ENCODE measurements around the gene C1orf141.
"Not testable (repeated sequence)": the region's sequence is repeated elsewhere in the genome, so short reads cannot be mapped to it uniquely, and the experiment has no call there.

Gene C1orf141

GRCh38 chr1:67142931-67143330, 8.2 kb upstream of the C1orf141 start:
- DNase-seq (ENCODE audit: low read depth): no peak

- not testable (repeated sequence) for DNase-seq (ENCODE audit: low read depth)
Measured at GRCh38 chr1:67141832-67142231, 7.1 kb upstream of the C1orf141 start.

GRCh38 chr1:67140460-67140859, 5.7 kb upstream of the C1orf141 start:
- DNase-seq (ENCODE audit: low read depth): no peak

- DNase-seq (ENCODE audit: low read depth): no peak
Measured at GRCh38 chr1:67138813-67139499, 4.2 kb upstream of the C1orf141 start.

- no peak for DNase-seq (ENCODE audit: low read depth)
Measured at GRCh38 chr1:67137307-67137753, 2.6 kb upstream of the C1orf141 start.

GRCh38 chr1:67135354-67135753, 584 bp upstream of the C1orf141 start:
- no peak for DNase-seq (ENCODE audit: low read depth)

- DNase-seq (ENCODE audit: low read depth): no peak
Measured at GRCh38 chr1:67133177-67133576, 1.6 kb downstream of the C1orf141 start.

GRCh38 chr1:67130673-67131072, 4.1 kb downstream of the C1orf141 start:
- DNase-seq (ENCODE audit: low read depth): no peak

- DNase-seq (ENCODE audit: low read depth): no peak
Measured at GRCh38 chr1:67126974-67127373, 7.8 kb downstream of the C1orf141 start.

GRCh38 chr1:67126111-67126746, 8.5 kb downstream of the C1orf141 start:
- DNase-seq (ENCODE audit: low read depth): no peak

- DNase-seq (ENCODE audit: low read depth): no peak
Measured at GRCh38 chr1:67124455-67124854, 10.3 kb downstream of the C1orf141 start.

GRCh38 chr1:67120855-67121619, 13.7 kb downstream of the C1orf141 start:
- DNase-seq (ENCODE audit: low read depth): no peak

GRCh38 chr1:67118646-67119045, 16.1 kb downstream of the C1orf141 start:
- no peak for DNase-seq (ENCODE audit: low read depth)

GRCh38 chr1:67118191-67118590, 16.6 kb downstream of the C1orf141 start:
- DNase-seq (ENCODE audit: low read depth): no peak

- no peak for DNase-seq (ENCODE audit: low read depth)
Measured at GRCh38 chr1:67114162-67114561, 20.6 kb downstream of the C1orf141 start.

- no peak for DNase-seq (ENCODE audit: low read depth)
Measured at GRCh38 chr1:67110352-67110751, 24.4 kb downstream of the C1orf141 start.

GRCh38 chr1:67105508-67105907, 29.3 kb downstream of the C1orf141 start:
- DNase-seq (ENCODE audit: low read depth): no peak

- no peak for DNase-seq (ENCODE audit: low read depth)
Measured at GRCh38 chr1:67103548-67103947, 31.2 kb downstream of the C1orf141 start.

- DNase-seq (ENCODE audit: low read depth): no peak
Measured at GRCh38 chr1:67100833-67101232, 33.9 kb downstream of the C1orf141 start.

GRCh38 chr1:67097305-67097704, 37.5 kb downstream of the C1orf141 start:
- no peak for DNase-seq (ENCODE audit: low read depth)

GRCh38 chr1:67094191-67094590, 40.6 kb downstream of the C1orf141 start:
- DNase-seq (ENCODE audit: low read depth): no peak

GRCh38 chr1:67089685-67090208, 45.0 kb downstream of the C1orf141 start:
- no peak for DNase-seq (ENCODE audit: low read depth)

GRCh38 chr1:67088440-67088839, 46.3 kb downstream of the C1orf141 start:
- no peak for DNase-seq (ENCODE audit: low read depth)
